Pancreas (tissue), 10 donors: ENCODE data around the gene SPOCK1. TPM values are rescaled to one million over a fixed set of nuclear protein-coding genes. Genes with fewer than 3 reads are reported as not detected.

Experiments
- ATAC-seq, 4 donors: fragments of 200-7000 bp; cut with Tn5 transposase; one replicate each; pipeline versions ENCODE4 v1.8.0 to v1.9.1; 2020; ENCODE audit warnings: mild to moderate bottlenecking in 4 of 4, moderate library complexity in 4 of 4
- DNase-seq, 6 donors: peaks; one replicate each; pipeline ENCODE4 v3.0.0-alpha.2; 2020
- FAIRE-seq: peaks from 2 replicates; lab custom pipeline; 2012; peaks lifted over from hg19 to GRCh38; lab: Jason Lieb, UNC
- H3K27ac ChIP-seq, 4 donors: fragments of 200-600 bp; sonication (generic); 1 replicate in 3 of 4; 2 replicates in 1 of 4; pipeline versions ENCODE4 v1.5.0 to v1.8.0; 2020
- H3K27me3 ChIP-seq, 4 donors: fragments of 200-600 bp; one replicate each; pipeline ENCODE4 v1.8.0; 2021
- H3K36me3 ChIP-seq, 3 donors: fragments of 200-600 bp; sonication (generic) in 1 of 3; one replicate each; pipeline versions ENCODE4 v1.5.0 to v1.8.0; 2020 to 2021
- H3K4me1 ChIP-seq, 3 donors: fragments of 200-600 bp; one replicate each; pipeline ENCODE4 v1.8.0; 2021
- H3K4me3 ChIP-seq, 4 donors: fragments of 200-600 bp; sonication (generic) in 2 of 4; one replicate each; pipeline versions ENCODE4 v1.5.0 to v1.8.0; 2020 to 2021
- H3K9me3 ChIP-seq, 4 donors: fragments of 200-600 bp; one replicate each; pipeline ENCODE4 v1.8.0; 2021
- WGBS, 2 donors: extraction: QIAGEN DNeasy Blood & Tissue Kit; methylation state at CpG; one replicate each; pipeline ENCODE4 v1.1.7; 2013; 5-methylcytosine and 5-hydroxymethylcytosine counted together
- intact Hi-C, 3 donors: fragments of 100-400 bp; cut with DNase I; formaldehyde crosslinking; loops; one replicate each; pipeline versions ENCODE4 v1.11.1 to v1.14.2; 2022
- polyA plus RNA-seq, 2 donors: library from polyadenylated mRNA; stranded (reverse); fragments of 200-250 nt; gene quantifications; one replicate each; pipeline ENCODE4 v1.2.3, GENCODE V29; 2013
- total RNA-seq, 6 donors: library from RNA; stranded (reverse); fragmentation: NEBNext Ultra II Directional in 4 of 6; extraction: Animal tissue kit (Norgen Biotek cat#: 25700) in 4 of 6; gene quantifications; one replicate each; pipeline versions ENCODE4 v1.2.1 to v1.2.4, GENCODE V29; 2021 to 2023
- TF ChIP-seq, protein P1 (sequence below), 4 donors: fragments of 200-600 bp; sonication (generic) in 3 of 4; IDR thresholded peaks; one replicate each; pipeline versions ENCODE4 v1.5.0 to v1.8.0; 2021; ENCODE audit warnings: antibody characterized with exemption in 4 of 4
- donor health status: healthy with polysubstance abuse.
- donor health status: DM: no; HTN: no; CAD: no; lungs with moderate emphysema.
- donor health status: DM: no; HTN: no; CAD: no.
- donor health status: control.
- donor health status: control.
- donor health status: Bipolar disorder and iron deficiency.
- donor health status: DM: yes; HTN: yes; CAD: no.
- donor health status: DM: no; HTN: no; CAD: no.
- donor health status: DM: no; HTN: no; CAD: no.
- donor health status: DM: yes; HTN: yes; CAD: no.

SPOCK1 gene
- total and polyA plus RNA-seq, 8 donors, result 1.7 to 16.5 (median 5.3) TPM

DNA sequence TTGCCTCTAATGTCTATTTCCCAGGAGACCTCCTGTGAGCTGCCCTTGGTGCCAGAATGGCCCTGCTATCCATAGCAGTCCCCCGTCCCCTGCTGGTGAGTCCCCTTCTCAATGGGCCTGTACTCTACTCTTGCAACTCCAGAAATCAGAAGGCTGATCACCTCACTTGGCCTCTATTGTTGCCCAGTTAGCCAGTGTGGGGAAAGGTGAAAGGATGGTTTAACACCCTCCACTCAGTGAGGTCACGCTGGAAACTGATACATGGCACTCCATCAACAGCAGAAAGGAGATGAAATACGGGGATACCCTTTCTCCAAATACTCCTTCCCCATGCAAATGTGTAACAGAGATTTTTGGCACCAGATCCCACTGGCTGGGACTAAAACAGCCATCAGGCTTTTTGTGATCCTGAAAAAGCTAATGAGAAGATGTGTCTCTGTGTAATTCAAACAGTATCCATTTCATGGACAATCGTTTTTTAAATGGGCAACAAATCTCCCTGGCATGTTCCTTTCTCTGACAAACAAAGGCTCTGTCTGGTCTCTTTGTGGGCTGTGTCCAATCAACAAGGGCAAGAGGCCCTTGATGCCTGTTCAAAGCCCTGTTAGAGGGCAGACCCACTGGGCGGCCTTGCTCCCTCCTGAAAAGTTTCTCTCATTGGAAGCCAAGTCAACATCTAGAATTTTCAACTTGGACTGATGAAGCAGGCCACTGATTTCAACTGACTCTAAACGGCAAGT, 343.7 kb downstream of the SPOCK1 start:
- ATAC-seq (no peak), FAIRE-seq (no peak), DNase-seq (no peak)
- Histone ChIP-seq H3K9me3 (no peaks in the 10 kb centered on the region), H3K4me1 (no peaks in the 10 kb centered on the region), H3K4me3 (no peak overlapping the region), H3K27me3 (no peaks in the 10 kb centered on the region), H3K27ac (no peak overlapping the region), H3K36me3 (no peaks in the 10 kb centered on the region)
- intact Hi-C loops, result no loop called here
- 83 to 86% methylated on average over 6 of the region's 6 CpGs for WGBS, 2 donors
- TF ChIP-seq, protein P1, sequence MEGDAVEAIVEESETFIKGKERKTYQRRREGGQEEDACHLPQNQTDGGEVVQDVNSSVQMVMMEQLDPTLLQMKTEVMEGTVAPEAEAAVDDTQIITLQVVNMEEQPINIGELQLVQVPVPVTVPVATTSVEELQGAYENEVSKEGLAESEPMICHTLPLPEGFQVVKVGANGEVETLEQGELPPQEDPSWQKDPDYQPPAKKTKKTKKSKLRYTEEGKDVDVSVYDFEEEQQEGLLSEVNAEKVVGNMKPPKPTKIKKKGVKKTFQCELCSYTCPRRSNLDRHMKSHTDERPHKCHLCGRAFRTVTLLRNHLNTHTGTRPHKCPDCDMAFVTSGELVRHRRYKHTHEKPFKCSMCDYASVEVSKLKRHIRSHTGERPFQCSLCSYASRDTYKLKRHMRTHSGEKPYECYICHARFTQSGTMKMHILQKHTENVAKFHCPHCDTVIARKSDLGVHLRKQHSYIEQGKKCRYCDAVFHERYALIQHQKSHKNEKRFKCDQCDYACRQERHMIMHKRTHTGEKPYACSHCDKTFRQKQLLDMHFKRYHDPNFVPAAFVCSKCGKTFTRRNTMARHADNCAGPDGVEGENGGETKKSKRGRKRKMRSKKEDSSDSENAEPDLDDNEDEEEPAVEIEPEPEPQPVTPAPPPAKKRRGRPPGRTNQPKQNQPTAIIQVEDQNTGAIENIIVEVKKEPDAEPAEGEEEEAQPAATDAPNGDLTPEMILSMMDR (IDR thresholded peaks at IDR 0.05), result no peak

DNA sequence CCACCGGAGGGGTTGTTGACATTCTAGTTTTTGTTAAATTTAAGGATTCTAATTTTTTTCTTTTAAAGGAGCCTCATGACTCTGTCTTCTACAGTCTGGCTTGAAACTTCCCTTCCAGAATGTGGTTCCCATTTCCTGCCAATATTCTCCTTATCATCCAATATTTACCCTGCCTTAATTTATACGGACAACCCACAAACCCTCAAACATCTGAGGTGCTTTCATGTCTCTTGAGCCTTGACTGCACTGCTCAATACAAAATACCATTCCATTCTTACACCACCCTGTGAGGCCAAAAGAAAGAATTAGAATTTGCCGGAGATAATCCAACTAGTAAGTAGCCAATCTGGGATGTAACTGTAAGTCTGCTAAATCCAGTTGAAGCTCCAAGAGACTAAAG, 346.5 kb downstream of the SPOCK1 start:
- 65 to 71% methylated on average over 3 of the region's 3 CpGs for WGBS, 2 donors
- no peak overlapping the region for H3K4me3 ChIP-seq
- ATAC-seq (no peak), DNase-seq (no peak), FAIRE-seq (no peak)
- intact Hi-C loops, result no loop called here
- no peaks in the 10 kb centered on the region for H3K4me1 ChIP-seq
- no peaks in the 10 kb centered on the region for H3K9me3 ChIP-seq
- H3K27me3 ChIP-seq, result no peaks in the 10 kb centered on the region
- no peaks in the 10 kb centered on the region for H3K36me3 ChIP-seq
- no peak overlapping the region for H3K27ac ChIP-seq
- TF ChIP-seq, protein P1 (IDR thresholded peaks at IDR 0.05), result no peak

DNA sequence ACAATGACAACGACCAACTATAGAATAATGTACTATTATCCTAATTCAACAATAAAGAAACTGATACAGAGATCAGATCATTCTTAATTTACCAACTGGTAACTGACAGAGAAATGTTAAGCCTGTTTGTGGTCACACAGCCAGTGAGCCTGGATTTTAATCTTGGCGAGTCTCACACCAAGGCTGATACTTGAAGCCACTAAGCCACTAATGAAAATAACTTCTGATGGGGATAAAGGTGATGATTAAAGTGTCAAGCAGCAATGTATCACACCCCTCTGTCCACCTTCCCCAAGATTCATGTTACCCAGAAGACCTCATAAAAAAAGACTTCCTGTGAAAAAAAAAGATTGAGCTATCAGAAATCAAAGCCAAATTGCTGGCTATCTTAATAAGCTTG, 350.5 kb downstream of the SPOCK1 start:
- TF ChIP-seq, protein P1 (IDR thresholded peaks at IDR 0.05), result no peak
- Histone ChIP-seq H3K9me3 (no peaks in the 10 kb centered on the region), H3K4me1 (no peaks in the 10 kb centered on the region), H3K4me3 (no peak overlapping the region), H3K27ac (no peak overlapping the region), H3K36me3 (no peaks in the 10 kb centered on the region), H3K27me3 (no peaks in the 10 kb centered on the region)
- WGBS, 2 donors, result 72 to 85% methylated on average over 2 of the region's 2 CpGs
- intact Hi-C loops, result no loop called here
- no peak for FAIRE-seq
- DNase-seq, result no peak
- ATAC-seq, result no peak

DNA sequence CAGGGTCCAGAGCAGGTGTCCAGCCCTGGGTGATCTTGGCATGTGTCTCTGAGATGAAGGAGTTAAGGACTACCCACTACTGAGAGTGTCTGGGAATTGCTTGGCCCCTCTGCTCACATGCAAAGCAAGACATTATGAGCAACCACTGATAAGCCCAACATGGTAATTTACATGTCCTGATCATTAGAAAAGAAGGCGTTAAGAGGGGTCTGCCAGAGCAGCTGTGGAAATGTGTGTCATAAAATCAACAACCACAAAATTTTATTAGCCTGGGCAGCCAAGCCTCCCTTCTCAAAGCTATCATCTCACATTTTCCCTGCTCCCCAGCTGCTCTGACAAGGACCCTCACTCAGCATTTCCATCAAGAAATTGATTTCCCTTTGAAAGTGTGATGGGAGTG, 351.0 kb downstream of the SPOCK1 start:
- Histone ChIP-seq H3K36me3 (no peaks in the 10 kb centered on the region), H3K9me3 (no peaks in the 10 kb centered on the region), H3K4me1 (no peaks in the 10 kb centered on the region), H3K4me3 (no peak overlapping the region), H3K27me3 (no peaks in the 10 kb centered on the region), H3K27ac (no peak overlapping the region)
- no peak for FAIRE-seq
- intact Hi-C loops, result no loop called here
- DNase-seq, result no peak
- TF ChIP-seq, protein P1 (IDR thresholded peaks at IDR 0.05), result no peak
- ATAC-seq, result no peak
- 82 to 95% methylated on average over 1 of the region's 1 CpG for WGBS, 2 donors

DNA sequence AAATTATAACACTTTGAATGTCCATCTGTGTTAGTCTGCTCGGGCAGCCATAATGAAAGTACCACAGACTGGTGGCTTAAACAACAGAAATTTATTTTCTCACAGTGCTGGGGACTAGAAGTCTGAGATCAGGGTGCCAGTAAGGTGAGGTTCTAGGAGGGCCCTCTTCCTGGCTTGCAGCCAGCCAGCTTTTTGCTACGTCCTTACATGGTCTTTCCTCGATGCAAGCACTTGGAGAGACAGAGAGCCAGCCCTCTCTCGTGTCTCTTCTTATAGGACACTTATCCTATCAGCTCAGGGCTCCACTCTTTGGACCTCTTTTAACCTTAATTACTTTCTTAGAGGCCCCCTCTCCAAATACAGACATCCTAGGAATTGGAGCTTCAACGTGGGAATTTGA, 351.8 kb downstream of the SPOCK1 start:
- ATAC-seq (no peak), FAIRE-seq (no peak)

More for the DNA sequence above, 351.8 kb downstream of the SPOCK1 start:
- Histone ChIP-seq H3K4me3 (no peak overlapping the region), H3K27me3 (no peaks in the 10 kb centered on the region), H3K9me3 (no peaks in the 10 kb centered on the region), H3K36me3 (no peaks in the 10 kb centered on the region), H3K27ac (no peak overlapping the region), H3K4me1 (no peaks in the 10 kb centered on the region)
- DNase-seq, result no peak
- WGBS, 2 donors, result 83 to 88% methylated on average over 5 of the region's 5 CpGs
- intact Hi-C loops, result no loop called here
- TF ChIP-seq, protein P1 (IDR thresholded peaks at IDR 0.05), result no peak
